ENCODE measurements around the gene MAP3K6. TPM values are rescaled to one million over a fixed set of nuclear protein-coding genes. Genes with fewer than 3 reads are reported as not detected.

Gene MAP3K6
- total and polyA plus RNA-seq, 2 of the 13 experiments (the other 11 are each of a cell fraction or from before 2014, with no cell fraction given), result 2.7 to 3.2 TPM

DNA sequence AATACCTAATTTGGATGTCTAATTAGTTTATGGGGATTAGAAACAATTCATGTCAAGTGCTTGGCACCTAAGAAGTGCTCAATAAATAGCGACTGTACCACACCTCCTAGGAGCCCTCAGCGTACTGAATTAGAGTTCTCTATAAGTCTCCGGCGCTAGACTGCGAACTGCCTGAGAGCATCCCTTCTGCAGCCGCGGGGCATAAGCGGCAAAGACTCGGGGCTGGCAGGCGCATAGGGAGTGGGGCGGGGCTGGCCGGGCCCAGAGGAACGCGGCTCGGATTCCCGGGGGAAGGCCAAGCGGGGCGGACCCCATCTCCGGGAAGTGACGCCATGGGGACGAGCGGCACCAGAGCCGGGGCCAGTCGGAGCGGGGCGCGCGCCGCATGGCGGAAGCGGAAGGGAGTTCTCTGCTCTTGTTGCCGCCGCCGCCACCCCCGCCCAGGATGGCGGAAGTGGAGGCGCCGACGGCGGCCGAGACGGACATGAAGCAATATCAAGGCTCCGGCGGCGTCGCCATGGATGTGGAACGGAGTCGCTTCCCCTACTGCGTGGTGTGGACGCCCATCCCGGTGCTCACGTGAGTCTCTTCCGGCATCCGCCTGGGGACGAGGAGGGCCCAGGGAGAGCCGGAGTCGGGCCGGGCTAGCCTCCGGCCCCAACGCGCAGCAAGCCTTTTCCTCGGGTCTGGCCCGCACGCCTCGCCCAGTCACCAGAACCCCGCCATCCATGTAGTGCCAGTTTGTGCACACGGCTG lies 44.8 kb downstream of the MAP3K6 start, which contains the start of gene TMEM222 (continued):
- TF ChIP-seq, protein P1, sequence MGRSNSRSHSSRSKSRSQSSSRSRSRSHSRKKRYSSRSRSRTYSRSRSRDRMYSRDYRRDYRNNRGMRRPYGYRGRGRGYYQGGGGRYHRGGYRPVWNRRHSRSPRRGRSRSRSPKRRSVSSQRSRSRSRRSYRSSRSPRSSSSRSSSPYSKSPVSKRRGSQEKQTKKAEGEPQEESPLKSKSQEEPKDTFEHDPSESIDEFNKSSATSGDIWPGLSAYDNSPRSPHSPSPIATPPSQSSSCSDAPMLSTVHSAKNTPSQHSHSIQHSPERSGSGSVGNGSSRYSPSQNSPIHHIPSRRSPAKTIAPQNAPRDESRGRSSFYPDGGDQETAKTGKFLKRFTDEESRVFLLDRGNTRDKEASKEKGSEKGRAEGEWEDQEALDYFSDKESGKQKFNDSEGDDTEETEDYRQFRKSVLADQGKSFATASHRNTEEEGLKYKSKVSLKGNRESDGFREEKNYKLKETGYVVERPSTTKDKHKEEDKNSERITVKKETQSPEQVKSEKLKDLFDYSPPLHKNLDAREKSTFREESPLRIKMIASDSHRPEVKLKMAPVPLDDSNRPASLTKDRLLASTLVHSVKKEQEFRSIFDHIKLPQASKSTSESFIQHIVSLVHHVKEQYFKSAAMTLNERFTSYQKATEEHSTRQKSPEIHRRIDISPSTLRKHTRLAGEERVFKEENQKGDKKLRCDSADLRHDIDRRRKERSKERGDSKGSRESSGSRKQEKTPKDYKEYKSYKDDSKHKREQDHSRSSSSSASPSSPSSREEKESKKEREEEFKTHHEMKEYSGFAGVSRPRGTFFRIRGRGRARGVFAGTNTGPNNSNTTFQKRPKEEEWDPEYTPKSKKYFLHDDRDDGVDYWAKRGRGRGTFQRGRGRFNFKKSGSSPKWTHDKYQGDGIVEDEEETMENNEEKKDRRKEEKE (IDR thresholded peaks at IDR 0.05), result no peak
- TF ChIP-seq, protein P2, sequence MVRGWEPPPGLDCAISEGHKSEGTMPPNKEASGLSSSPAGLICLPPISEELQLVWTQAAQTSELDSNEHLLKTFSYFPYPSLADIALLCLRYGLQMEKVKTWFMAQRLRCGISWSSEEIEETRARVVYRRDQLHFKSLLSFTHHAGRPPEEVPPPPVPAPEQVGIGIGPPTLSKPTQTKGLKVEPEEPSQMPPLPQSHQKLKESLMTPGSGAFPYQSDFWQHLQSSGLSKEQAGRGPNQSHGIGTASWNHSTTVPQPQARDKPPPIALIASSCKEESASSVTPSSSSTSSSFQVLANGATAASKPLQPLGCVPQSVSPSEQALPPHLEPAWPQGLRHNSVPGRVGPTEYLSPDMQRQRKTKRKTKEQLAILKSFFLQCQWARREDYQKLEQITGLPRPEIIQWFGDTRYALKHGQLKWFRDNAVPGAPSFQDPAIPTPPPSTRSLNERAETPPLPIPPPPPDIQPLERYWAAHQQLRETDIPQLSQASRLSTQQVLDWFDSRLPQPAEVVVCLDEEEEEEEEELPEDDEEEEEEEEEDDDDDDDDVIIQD (CRISPR knock-in tag; IDR thresholded peaks at IDR 0.05; ENCODE audit: low read depth), result peak; percentile 53; the same call in 1 of the 2 replicates
- TF ChIP-seq ZNF230 (CRISPR knock-in tag; IDR thresholded peaks at IDR 0.05) (peak; percentile 95; the same call in 1 of the 2 replicates), ZNF562 (CRISPR knock-in tag; IDR thresholded peaks at IDR 0.05; ENCODE audit: borderline replicate concordance) (no peak), FOXO1 (CRISPR knock-in tag; IDR thresholded peaks at IDR 0.05) (peak; percentile 53; the same call in 1 of the 2 replicates), SAP130 (CRISPR knock-in tag; IDR thresholded peaks at IDR 0.05; ENCODE audit: low read depth) (peak; percentile 94), ZNF263 (CRISPR knock-in tag; IDR thresholded peaks at IDR 0.05) (peak; percentile 40; the same call in 1 of the 2 replicates), ATF7-NPFF (CRISPR knock-in tag; IDR thresholded peaks at IDR 0.05; ENCODE audit: low read depth) (peak; percentile 82), SMAD1 (CRISPR knock-in tag; IDR thresholded peaks at IDR 0.05; ENCODE audit: borderline replicate concordance, low read depth) (peak; percentile 89; the same call in 1 of the 2 replicates), REPIN1 (CRISPR knock-in tag; IDR thresholded peaks at IDR 0.05; ENCODE audit: borderline replicate concordance, low read depth) (peak; percentile 82), ZNF614 (CRISPR knock-in tag; IDR thresholded peaks at IDR 0.05; ENCODE audit: borderline replicate concordance) (peak; percentile 84), ZNF850 (CRISPR knock-in tag; conservative IDR thresholded peaks at IDR 0.05) (no peak), MED1 (CRISPR knock-in tag; IDR thresholded peaks at IDR 0.05) (peak; percentile 82), ZNF619 (CRISPR knock-in tag; IDR thresholded peaks at IDR 0.05) (peak; percentile 78; the same call in 1 of the 2 replicates), GABPA (IDR thresholded peaks at IDR 0.05; ENCODE audit: low read depth, low read length) (peak; percentile 94), GABPA (CRISPR knock-in tag; IDR thresholded peaks at IDR 0.05; ENCODE audit: low read depth) (peak; percentile 97), ZMAT3 (CRISPR knock-in tag; conservative IDR thresholded peaks at IDR 0.05) (peak; percentile 95)
- TF ChIP-seq, protein P3, sequence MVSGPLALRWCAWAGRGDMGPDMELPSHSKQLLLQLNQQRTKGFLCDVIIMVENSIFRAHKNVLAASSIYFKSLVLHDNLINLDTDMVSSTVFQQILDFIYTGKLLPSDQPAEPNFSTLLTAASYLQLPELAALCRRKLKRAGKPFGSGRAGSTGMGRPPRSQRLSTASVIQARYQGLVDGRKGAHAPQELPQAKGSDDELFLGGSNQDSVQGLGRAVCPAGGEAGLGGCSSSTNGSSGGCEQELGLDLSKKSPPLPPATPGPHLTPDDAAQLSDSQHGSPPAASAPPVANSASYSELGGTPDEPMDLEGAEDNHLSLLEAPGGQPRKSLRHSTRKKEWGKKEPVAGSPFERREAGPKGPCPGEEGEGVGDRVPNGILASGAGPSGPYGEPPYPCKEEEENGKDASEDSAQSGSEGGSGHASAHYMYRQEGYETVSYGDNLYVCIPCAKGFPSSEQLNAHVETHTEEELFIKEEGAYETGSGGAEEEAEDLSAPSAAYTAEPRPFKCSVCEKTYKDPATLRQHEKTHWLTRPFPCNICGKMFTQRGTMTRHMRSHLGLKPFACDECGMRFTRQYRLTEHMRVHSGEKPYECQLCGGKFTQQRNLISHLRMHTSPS (CRISPR knock-in tag; IDR thresholded peaks at IDR 0.05; ENCODE audit: low read depth), result peak; percentile 52; the same call in 1 of the 2 replicates
- TF ChIP-seq, protein P4, sequence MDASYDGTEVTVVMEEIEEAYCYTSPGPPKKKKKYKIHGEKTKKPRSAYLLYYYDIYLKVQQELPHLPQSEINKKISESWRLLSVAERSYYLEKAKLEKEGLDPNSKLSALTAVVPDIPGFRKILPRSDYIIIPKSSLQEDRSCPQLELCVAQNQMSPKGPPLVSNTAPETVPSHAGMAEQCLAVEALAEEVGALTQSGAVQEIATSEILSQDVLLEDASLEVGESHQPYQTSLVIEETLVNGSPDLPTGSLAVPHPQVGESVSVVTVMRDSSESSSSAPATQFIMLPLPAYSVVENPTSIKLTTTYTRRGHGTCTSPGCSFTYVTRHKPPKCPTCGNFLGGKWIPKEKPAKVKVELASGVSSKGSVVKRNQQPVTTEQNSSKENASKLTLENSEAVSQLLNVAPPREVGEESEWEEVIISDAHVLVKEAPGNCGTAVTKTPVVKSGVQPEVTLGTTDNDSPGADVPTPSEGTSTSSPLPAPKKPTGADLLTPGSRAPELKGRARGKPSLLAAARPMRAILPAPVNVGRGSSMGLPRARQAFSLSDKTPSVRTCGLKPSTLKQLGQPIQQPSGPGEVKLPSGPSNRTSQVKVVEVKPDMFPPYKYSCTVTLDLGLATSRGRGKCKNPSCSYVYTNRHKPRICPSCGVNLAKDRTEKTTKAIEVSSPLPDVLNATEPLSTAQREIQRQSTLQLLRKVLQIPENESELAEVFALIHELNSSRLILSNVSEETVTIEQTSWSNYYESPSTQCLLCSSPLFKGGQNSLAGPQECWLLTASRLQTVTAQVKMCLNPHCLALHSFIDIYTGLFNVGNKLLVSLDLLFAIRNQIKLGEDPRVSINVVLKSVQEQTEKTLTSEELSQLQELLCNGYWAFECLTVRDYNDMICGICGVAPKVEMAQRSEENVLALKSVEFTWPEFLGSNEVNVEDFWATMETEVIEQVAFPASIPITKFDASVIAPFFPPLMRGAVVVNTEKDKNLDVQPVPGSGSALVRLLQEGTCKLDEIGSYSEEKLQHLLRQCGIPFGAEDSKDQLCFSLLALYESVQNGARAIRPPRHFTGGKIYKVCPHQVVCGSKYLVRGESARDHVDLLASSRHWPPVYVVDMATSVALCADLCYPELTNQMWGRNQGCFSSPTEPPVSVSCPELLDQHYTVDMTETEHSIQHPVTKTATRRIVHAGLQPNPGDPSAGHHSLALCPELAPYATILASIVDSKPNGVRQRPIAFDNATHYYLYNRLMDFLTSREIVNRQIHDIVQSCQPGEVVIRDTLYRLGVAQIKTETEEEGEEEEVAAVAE (CRISPR knock-in tag; IDR thresholded peaks at IDR 0.05; ENCODE audit: borderline replicate concordance), result peak; percentile 88
